ENCODE data around the gene PPCS.

The PPCS gene

GRCh38 chr1:42419126-42419821 lies 37.1 kb upstream of the PPCS start:
- Histone ChIP-seq H3K4me3 (IDR thresholded peaks at IDR 0.05; ENCODE audit: insufficient read depth, low read depth, low read length) (no peak overlapping the region), H3K27me3 (ENCODE audit: insufficient read depth, low read depth) (no peaks in the 10 kb centered on the region), H3K4me1 (ENCODE audit: low read depth, poor library complexity, severe bottlenecking) (no peaks in the 10 kb centered on the region), H3K4me2 (no peak overlapping the region), H4K20me1 (ENCODE audit: insufficient read depth) (no peaks in the 10 kb centered on the region), H3K36me3 (ENCODE audit: insufficient read depth) (no peaks in the 10 kb centered on the region), H3K27ac (no peak overlapping the region), H2AFZ (ENCODE audit: low read depth) (no peak overlapping the region), H3K79me2 (ENCODE audit: insufficient read depth, low read depth) (no peaks in the 10 kb centered on the region), H3K9ac (no peak overlapping the region)
- no peak for TF ChIP-seq CTCF (conservative IDR thresholded peaks at IDR 0.05; ENCODE audit: low read depth, low read length)

- Histone ChIP-seq H2AFZ (ENCODE audit: low read depth) (no peak overlapping the region), H3K4me2 (no peak overlapping the region), H3K27ac (no peak overlapping the region), H3K4me1 (ENCODE audit: low read depth, poor library complexity, severe bottlenecking) (no peaks in the 10 kb centered on the region), H4K20me1 (ENCODE audit: insufficient read depth) (no peaks in the 10 kb centered on the region), H3K79me2 (ENCODE audit: insufficient read depth, low read depth) (no peaks in the 10 kb centered on the region), H3K9ac (no peak overlapping the region), H3K27me3 (ENCODE audit: insufficient read depth, low read depth) (no peaks in the 10 kb centered on the region), H3K4me3 (IDR thresholded peaks at IDR 0.05; ENCODE audit: insufficient read depth, low read depth, low read length) (no peak overlapping the region), H3K36me3 (ENCODE audit: insufficient read depth) (no peaks in the 10 kb centered on the region)
- no peak for TF ChIP-seq CTCF (conservative IDR thresholded peaks at IDR 0.05; ENCODE audit: low read depth, low read length)
Measured at GRCh38 chr1:42420121-42420520, 36.2 kb upstream of the PPCS start.

GRCh38 chr1:42420911-42421585 lies 35.3 kb upstream of the PPCS start:
- H3K4me3 ChIP-seq (IDR thresholded peaks at IDR 0.05; ENCODE audit: insufficient read depth, low read depth, low read length): no peak overlapping the region
- no peak for TF ChIP-seq CTCF (conservative IDR thresholded peaks at IDR 0.05; ENCODE audit: low read depth, low read length)
- no peaks in the 10 kb centered on the region for H3K36me3 ChIP-seq (ENCODE audit: insufficient read depth)
- no peaks in the 10 kb centered on the region for H3K27me3 ChIP-seq (ENCODE audit: insufficient read depth, low read depth)
- no peaks in the 10 kb centered on the region for H3K79me2 ChIP-seq (ENCODE audit: insufficient read depth, low read depth)
- H3K4me1 ChIP-seq (ENCODE audit: low read depth, poor library complexity, severe bottlenecking): no peaks in the 10 kb centered on the region
- no peak overlapping the region for H2AFZ ChIP-seq (ENCODE audit: low read depth)
- no peak overlapping the region for H3K9ac ChIP-seq
- no peak overlapping the region for H3K27ac ChIP-seq
- H3K4me2 ChIP-seq: no peak overlapping the region
- H4K20me1 ChIP-seq (ENCODE audit: insufficient read depth): no peaks in the 10 kb centered on the region

GRCh38 chr1:42422737-42423136 lies 33.6 kb upstream of the PPCS start:
- H2AFZ ChIP-seq (ENCODE audit: low read depth): no peak overlapping the region
- no peaks in the 10 kb centered on the region for H3K4me1 ChIP-seq (ENCODE audit: low read depth, poor library complexity, severe bottlenecking)
- H3K27ac ChIP-seq: no peak overlapping the region
- no peak overlapping the region for H3K9ac ChIP-seq
- no peaks in the 10 kb centered on the region for H4K20me1 ChIP-seq (ENCODE audit: insufficient read depth)
- no peaks in the 10 kb centered on the region for H3K79me2 ChIP-seq (ENCODE audit: insufficient read depth, low read depth)
- no peaks in the 10 kb centered on the region for H3K27me3 ChIP-seq (ENCODE audit: insufficient read depth, low read depth)
- TF ChIP-seq CTCF (conservative IDR thresholded peaks at IDR 0.05; ENCODE audit: low read depth, low read length): no peak
- H3K36me3 ChIP-seq (ENCODE audit: insufficient read depth): no peaks in the 10 kb centered on the region
- H3K4me2 ChIP-seq: no peak overlapping the region
- no peak overlapping the region for H3K4me3 ChIP-seq (IDR thresholded peaks at IDR 0.05; ENCODE audit: insufficient read depth, low read depth, low read length)
